Measurements from ENCODE around the gene KCNK16.

DNA sequence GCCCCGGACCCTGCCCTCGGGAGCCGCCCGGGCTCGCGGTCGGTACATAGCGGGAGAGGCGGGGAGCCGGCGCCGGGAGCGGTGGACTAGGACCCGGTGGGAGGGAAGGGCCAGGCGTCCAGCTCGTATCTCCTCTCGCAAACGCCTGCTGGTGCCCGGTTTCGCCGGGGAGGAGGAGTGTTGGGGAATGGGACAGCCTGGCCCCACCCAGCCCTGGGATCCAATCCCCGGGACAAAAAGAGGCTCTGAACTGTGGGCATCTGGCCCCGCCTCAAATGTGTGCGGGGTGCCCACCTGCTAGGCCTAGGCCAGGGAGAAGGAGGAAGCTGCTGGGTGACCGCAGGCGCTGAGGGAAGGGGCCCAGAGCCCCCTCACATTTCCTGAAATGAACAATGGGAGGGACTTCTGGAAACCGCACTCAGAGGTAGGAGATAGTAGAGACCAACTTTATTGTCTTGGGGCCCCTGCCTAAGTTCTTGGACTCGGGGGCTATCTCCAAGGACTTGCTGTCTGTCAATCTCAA is 8.2 kb downstream of the KCNK16 start, which contains the start of gene KCNK17:
- no peak for TF ChIP-seq CTCF (IDR thresholded peaks at IDR 0.05)
- no peak for TF ChIP-seq POLR2AphosphoS5 (IDR thresholded peaks at IDR 0.05)
- TF ChIP-seq POLR2A (IDR thresholded peaks at IDR 0.05): no peak
